ENCODE data around the gene ADTRP.
"Not testable (repeated sequence)": the region's sequence is repeated elsewhere in the genome, so short reads cannot be mapped to it uniquely, and the experiment has no call there.

The ADTRP gene

DNA sequence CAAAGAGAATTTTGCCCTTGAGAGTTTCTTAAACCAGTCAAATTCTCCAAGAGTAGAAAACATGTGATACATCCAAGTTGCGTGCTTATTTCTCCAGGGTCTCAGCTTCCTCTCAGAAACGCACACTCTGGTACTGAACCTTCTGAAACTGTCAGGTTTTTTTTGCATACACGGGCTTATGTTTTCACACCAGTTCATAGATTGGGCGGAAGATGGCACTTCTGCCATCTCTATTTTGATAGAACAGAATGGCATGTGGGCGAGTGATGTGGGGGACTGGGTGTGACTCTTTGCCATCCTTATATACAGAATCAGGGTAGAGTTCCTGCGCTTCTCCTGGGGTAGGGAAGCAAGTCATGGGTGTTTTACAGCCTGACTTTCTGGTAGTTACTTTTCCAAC, 56.4 kb downstream of the ADTRP start:
- DNase-seq, result no peak

DNA sequence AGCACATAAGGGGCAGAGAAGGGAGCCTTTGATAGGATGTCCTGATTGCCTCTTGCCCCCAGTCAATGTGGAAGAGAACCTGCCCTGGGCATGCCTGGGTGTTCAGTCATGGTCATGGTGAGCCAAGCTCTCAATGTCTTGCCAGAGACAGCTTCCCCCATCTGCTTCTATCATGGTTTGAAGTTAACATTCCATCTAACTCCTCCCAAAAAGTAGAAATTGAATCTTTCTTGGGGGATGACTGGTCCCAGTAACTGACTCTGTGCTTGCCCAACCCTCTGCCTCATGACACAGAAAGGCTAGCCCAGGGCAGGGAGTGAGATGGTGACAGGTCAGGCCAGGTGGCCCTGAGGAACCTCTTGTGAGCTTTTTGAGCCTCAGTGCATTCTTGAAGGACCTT, 60.1 kb downstream of the ADTRP start:
- DNase-seq, result no peak

DNA sequence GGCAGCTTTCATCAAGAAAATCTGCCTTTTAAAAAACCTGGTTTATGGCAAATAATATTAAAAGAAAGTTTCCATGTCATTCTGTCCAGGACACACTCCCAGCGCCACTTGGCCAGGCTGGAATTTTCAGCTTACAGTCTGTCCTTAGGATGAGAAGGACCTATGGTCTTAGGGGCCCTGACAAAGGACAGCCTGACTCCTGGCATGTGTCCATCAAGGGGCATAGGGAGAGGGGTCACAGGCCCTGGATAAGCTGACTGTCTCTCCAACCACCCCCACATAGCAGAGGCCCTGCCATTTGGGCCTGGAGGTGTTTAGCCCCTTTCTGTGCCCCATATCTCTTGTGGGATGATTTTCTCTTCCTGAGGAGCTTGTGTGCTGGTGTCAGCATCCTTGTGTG, 60.6 kb downstream of the ADTRP start:
- no peak for DNase-seq

DNA sequence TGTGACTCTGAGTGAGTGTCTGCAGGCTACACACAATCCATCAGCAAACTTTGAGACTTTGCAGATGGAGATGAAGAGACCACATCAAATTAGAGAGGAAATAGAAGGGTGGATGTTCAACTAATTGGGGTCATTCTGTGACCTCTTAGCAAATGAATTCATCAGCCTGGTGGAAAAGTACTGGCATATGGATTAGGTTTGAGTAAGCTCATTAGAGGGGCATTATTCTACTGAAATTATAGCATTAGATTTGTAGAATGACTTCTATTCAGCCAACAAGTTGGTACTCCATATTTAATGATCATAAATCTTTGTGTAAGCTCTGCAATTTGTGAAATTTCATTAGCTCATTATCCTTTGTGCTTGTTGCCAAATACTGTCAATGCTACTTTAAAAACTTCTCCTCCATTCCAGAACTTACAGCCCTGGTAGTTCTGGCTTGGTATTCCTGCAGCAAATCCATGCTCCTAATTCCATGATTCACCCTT, 63.8 kb downstream of the ADTRP start:
- no peak for DNase-seq

DNA sequence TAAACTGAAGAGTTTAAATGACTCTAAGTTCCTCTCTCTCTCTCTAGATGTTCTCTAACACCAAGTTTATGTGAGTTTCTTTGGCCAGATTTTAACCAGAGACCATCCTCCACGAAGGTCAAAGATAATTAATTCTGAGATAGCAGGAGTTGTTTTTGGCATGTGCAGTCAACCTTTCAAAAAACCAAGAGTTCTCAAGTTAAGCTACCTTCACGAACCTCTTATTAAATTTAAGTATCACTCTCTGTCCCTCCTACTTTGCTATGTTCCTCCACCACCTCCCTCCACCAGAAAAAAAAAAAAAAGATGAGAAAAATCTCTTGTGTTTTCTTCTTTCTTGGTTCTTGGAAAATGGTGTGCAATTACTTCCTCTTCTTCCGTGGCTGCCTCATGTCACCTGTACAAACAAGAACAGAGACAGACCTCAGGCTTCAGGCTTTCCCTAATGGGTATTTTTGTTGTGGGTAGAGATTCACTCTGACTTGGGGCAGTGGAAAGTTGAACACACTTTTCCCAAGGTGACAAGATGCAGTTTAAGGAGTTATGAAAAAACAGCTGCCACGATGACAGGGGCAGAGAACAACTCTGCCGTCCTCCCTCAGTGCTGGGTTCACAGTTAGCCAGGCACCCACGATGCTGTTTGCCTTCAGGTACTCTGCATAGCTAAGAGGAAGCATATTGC, 64.3 kb downstream of the ADTRP start:
- DNase-seq, result no peak

DNA sequence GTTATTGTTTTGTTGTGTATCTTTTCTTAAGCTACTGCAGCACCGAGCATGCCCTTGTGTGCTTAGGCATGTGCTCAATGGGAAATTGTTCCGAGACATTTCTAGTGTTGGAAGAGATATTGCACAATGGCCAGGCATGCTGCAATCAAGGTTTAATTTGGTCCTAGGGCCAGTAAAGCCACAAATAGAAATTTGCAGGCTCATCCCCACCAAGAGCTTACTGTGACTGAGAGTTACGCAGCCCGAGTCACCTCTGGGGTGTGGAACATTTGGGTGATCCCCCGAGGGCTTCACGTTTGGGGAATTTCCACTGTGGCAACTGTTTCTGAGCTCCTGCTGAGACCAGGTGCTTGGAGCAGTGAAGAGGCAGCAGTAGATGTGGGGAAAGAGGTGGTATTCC, 65.8 kb downstream of the ADTRP start:
- peak in 1 of 2 donors; percentile 37 for DNase-seq

DNA sequence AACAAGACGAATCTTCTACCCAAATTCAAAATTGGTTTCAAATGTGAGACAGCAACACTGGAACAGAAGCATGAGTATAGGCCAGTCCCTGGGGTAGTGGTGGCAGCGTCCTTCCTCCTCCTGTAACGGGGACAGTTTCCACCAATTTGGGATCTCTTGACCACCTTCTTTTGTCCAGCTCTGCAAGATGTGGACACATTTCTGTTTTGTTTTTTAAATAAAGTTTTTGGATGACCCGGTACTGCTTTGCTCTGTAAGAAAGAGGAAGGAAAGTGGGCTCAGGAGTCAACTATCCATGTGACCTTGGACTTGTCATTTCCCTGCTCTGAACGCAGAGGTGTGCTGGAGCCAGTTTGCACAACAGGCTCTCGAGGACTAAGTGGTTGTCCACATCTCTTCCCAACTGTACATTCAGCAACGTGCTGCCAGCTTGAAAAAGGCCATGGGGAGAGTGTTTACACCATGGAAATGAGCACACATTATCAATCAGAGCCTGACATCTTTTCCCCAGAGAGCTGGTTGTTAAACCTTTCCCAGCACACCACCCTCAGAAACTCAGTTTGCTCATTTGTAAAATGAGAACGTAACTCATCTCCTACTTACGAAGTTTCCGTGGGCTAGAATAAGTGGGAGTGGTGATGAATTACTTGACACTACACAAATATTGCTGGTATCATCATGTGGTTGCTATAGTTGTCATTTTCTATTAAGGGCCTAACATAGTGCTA, 66.5 kb downstream of the ADTRP start:
- DNase-seq, result no peak

DNA sequence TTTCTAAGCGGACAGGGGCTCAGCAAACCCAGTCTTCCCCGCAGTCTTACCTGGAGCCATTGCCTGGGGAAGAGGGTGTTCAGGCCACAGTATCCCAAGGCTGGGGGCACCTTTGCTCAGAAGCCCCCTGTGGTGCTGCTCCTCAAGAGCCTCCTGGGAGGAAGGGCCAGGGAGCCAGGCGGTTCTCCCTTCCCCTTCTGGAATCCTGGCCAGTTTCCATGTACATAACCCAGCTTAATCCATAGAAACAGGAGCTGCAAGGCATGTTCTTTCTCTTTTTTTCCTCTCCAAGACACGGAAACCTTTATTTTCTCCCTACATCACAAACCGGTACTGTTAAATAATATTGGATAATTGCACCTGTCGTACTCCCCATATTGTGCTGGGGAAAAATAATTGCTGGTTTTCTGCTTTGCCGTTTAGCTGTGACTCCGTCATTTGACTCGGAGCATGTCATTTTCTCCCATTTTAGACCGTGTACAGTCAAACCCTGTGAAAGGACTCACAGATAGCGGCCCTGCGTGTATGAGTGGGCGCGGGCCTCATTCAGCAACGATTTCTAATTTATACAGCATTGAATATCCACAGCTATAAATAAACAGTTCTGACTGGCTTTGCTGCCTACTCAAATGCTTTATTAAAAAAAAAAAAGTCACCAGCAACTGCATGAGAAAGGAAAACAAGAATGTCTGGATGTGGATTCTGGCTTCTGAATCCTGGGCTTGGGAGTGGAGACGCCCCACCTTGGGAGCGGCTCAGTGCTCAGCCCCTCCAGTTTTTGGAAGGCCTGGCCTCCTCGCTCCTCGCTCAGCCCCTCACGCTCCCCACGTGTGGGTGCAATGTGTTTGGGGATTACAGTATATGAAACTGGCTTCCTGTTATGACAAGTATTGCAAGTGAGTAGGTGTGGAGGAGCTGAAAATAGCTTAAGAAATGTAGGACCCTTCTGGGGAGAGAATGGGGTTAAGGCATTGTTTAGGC, 67.3 kb downstream of the ADTRP start:
- DNase-seq, result no peak

DNA sequence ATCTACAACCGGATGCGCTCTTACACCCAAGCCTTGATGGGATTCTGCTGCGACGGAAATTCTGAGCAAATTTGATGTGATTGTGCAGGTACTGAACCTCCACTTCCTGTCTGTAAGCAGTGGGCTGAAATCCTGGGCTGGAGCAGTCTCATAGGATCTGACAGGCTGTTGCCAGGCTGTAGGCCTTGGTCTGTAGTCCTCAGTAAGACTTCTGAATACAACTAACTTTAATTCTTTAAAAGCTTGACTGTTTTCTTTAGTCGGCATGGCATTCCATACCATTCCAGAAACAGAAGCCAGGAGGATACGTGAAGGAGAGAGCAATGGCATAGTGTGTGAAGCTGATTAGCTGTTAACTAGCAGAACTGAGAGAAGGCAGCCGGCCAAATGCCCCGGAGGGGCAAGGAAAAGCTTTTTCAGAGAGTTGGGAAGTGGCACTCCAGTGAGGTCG, 68.3 kb downstream of the ADTRP start:
- no peak for DNase-seq

DNA sequence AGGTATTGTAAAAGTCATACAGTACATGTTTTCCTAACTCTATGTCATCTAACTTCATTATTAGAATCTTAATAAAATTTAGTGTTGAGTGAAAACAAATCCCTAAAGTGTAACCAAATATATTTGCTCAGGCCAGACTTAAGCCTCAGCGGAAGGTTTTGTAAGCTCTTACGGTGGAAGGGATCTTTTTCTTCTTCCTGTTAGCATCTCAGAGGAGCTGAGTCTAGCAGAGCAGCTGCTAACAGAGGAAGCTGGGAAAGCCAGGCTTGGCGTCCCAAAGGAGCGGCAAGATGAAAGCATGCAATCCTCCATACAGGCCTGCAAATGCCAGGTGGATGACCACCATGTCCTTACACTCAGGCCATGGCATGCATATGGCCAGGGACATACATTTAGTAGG, 72.4 kb downstream of the ADTRP start:
- DNase-seq, result no peak

DNA sequence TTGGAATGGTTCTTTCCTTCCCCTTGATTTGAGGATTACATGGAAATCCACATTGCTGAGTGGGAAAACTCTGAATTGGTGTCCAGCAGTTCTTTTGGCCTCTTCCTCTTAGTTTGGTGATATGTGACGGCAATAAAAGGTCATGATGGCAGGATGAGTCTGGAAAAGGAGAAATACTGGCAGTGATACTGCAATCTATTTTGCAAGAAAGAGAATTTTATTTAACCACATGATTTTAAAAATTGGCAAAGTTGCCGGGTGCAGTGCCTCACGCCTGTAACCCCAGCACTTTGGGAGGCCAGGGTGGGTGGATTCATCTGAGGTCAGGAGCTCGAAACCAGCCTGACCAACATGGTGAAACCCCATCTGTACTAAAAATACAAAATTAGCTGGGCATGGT, 73.1 kb downstream of the ADTRP start:
- no peak for DNase-seq

DNA sequence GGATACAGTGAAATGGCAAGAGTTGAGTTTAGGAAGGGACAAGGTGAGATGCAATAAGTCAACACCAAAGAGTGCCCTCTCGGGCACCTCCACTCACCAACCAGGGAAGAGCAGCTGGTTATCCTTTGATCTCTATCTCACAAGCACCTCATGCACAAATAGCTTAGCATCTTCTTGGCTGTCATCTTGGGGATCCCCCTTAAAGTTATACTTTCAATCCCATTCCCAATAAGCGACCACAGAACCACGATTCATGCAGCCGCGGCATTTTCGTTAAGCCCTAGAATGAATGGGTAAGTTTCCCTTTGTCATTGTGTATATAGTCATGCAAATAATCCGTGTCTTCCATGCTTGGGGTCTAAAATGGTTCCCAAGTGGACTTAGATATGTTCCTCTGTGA, 73.5 kb downstream of the ADTRP start:
- no peak for DNase-seq

DNA sequence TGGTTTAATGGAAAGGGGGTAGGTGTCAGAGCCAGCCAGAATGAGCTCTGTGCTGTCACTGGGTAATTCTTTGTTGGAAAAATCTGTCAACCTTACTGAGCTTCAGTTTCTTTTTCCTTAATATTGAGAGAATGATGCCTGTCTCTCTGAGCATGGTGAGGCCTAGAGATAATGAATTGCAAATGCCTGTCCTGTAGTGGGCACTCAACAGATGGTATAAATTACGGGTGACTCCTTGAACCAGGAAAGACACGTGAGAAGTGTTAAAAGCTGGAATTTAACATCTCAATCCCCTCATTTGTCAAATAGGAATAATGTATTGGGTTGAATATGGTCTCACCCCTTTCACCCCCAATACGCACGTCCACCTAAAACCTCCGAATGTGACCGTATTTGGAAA, 74.9 kb downstream of the ADTRP start:
- DNase-seq, result no peak

DNA sequence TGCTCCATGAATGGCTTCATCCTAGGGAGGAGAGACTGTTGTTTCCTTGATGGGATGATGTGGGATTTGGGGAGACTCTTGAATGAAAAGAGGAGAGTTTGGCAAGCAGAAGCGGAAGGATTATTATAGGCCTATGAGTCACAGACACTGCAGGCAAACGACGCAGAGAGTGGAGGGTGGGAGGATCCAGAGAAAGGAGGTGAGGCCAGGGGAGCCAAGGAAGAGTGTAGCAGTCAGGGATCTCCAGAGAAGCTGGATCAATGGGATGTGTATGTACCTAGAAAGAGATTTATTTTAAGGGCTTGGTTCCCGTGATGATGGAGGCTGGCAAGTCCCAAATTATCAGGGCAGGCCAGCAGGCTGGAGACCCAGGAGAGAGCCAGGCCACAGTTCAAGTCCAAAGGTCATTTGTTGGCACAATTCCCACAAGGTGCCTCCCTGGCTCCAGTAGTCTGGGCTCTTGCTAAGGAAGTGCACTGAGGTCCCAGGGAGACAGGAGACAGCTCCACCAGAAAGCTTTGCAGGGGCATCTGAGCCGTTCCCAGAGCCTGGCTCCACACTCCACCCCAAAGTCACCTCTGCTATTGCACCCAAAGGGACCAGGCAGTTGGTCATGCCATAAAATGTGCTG, 76.0 kb downstream of the ADTRP start:
- DNase-seq, result no peak

DNA sequence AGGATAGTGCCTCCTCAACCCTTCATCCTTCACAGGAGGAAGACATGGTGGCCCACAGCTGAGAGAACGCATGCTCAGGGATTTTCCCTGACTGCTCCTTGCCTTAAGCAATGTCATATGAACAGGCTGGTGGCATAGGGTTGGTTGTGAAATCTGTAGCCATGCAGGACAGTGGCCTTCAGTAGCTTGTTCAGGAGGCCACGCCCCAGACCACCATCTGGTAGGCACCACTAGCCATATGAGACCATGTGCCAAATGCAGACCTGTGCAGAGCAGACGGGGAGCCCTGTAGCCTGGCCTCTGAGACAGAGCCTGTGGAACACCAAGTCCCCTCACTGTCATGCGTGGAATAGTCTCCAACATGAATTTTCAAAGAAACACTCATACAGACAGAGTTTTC, 76.5 kb downstream of the ADTRP start:
- no peak for DNase-seq

DNA sequence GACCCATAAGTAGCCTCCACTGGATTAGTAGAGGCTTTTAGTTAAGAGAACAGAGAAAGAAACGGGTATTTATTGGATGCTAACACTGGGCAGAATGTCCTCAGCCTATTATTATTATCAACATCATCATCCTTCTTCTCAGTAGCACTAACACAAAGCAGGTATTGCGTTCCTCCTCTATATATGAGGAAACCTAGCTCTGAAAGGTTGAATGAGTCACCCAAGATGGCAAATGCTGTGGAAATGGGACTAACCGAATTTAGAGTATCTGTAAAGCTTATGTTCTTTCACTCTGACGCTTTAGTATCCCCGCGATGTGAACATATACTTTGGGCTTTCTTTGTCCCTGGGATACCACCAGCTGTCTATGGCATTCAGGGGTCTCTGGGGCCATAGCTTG, 77.0 kb downstream of the ADTRP start:
- DNase-seq, result no peak

DNA sequence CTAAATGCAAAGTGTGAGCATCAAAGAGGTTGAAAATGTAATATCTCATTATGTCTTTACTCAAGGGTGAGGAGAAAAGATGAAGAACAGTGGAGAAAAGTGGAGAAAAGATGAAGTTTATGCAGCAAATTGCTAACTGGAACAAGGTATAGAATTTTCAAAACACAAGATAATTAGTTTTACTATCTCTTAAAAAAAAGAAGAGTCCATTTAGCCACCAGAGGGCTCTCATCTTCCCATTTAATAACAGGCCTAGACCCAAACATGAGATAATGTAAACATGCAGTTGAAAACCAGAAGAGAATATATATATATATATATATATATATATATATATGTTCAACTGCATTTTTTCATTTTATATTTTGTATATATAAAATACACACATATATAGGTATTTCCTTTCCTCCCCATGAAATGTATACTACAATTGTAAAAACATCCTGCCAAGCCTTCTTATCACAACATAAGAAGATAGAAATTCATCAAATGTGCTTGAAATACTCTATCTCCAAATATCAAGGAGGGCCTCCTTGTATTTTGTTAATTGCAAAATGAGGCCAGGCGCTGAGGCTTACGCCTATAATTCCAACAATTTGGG, 78.4 kb downstream of the ADTRP start:
- peak in 1 of 2 donors; percentile 26 for DNase-seq

DNA sequence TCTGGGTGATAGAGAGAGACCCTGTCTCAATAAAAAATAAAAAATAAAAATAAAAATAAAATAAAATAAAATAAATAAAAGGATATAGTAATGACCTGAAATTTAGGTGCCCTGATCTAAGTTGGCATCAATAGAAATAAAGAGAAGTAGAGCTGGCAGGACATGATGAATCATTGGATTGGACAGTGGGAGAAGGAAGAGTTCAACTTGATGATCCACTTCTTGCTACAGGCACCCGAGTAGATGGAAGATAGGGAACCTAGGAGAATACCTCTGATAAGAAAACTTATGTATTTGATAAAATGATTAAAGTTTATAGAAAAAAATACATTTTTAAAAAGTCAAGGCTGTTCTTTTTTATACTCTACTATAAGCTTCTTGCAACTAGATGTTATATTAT, 79.0 kb downstream of the ADTRP start:
- no peak for DNase-seq

DNA sequence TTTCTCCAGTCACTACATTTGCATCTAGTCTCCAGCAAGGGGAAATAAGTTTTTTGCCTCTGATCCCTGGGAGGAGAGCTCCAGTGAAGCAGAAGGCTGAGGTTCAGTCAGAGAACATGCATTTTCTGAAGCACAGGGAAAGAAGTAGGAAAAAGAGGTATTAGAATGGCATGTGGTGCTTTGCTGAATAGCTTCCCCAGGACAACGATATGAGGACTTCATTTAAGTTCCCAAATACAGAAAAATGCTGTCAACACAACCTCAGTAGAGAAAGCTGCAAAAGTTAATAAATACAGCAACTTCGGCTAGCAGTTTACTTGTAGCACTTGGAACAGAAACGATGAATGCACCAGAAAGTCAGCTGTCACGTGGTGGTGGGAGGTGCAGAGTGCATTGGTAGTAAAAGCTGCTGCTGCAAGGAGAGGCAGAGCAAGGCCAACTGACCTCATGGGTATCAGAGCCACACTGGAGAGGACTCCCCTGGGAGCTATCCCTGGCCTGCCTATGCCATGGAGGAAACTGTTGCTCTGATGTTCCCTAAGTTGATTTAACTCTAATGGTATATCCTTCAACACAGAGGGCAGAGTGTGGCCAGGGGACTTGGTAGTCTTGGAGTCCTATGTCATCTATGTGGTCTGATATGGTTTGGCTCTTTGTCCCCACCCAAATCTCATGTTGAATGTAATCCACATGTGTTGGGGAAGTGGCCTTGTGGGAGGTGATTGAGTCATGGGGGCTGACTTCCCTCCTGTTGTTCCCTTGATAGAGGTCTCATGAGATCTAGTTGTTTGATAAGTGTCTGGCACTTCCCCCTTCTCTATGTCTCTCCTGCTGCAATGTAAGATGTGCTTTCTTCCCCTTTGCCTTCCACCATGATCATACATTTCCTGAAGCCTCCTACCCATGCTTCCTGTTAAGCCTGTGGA, 85.9 kb downstream of the ADTRP start:
- peak in 1 of 2 donors; percentile 21 for DNase-seq

DNA sequence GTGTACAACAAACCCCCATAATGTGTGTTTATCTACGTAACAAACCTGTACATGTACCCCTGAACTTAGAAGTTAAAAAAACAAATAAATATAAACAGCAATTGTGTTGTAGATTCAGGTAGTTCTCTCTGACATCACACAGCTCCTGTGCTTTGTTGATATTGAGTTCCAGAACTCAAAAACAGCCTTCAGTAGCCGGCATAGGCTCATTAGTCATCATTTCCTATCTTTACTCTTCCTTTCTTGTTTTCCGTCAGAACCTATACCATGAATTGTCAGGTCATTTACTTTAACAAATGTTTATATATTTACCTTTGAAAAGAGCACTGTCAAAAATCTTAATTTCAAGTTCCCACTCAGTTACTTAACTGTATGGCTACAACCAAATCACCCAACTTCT, 88.8 kb downstream of the ADTRP start:
- DNase-seq, result no peak

DNA sequence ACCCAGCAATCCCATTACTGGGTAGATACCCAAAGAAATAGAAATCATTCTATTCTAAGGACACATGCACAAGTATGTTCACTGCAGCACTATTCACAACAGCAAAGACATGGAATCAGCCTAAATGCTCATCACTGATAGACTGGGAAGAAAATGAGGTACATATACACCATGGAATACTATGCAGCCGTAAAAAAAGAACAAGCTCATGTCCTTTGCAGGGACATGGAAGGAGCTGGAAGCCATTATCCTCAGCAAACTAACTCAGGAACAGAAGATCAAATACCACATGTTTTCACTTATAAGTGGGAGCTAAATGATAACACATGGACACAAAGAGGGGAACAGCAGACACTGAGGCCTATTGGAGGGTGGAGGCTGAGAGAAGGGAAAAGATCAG, 89.2 kb downstream of the ADTRP start:
- not testable (repeated sequence) for DNase-seq

DNA sequence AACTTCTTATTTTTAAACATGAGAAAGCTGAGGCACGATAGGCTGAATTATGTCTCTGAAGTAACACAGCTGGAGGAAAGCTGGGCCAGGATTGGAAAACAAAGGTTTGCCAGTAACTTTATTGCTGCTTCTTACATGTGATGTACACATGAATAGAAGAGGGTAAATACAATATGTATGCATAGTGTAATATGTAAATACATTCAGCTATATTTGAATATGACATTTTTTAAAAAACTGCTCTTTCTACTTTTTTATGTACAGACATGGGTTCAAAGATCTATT, 90.2 kb downstream of the ADTRP start:
- DNase-seq, result no peak
